ENCODE results near the gene BCS1L.

BCS1L gene

DNA sequence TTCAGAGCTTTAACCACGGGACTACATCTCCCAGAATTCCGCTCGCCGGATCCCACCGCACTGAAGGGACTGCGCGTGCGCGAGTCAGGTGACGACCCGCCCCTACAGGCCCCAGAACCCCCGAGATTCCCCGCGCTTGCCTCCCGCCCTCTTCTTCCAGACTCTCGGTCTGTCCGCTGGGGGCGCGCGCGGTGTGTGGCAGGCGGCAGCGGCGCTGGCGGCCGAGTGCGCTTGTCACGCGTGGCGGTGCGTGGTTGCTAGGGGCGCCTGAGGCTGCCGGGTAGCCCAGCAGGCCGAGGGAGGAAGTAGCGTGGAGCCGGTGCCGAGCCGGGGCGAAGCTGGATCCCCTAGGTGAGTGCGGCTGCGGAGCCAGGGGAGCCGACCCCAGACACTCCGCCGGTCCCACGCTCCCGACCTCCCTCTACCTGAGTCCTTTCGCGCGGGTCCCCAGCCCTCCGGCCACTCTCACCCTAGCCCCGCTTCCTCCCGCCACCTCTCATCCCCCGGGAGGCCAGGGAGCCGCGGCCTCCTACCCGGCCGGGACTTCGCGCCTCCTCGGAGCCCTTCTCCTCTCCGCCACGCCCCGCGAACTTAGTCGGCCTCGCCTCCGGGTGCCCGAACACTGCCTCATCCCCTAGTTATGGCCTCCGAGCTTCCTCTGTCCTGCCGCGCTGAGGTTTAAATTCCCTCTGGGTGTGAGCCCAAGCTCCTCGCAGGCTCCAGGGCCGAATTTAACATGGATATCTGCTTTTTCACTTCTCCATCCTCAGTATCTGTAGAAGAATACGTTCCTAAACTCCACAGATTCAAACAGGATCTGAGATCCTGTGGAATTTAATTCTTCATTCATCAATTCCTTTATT lies 51.4 kb downstream of the BCS1L start, which contains the start of gene TTLL4:
TSS of gene TTLL4 (plus strand) at position 149 of the 863 bp plus-strand sequence. CDS start 26,842 bp downstream, outside the sequence.
- TF ChIP-seq, protein P1, sequence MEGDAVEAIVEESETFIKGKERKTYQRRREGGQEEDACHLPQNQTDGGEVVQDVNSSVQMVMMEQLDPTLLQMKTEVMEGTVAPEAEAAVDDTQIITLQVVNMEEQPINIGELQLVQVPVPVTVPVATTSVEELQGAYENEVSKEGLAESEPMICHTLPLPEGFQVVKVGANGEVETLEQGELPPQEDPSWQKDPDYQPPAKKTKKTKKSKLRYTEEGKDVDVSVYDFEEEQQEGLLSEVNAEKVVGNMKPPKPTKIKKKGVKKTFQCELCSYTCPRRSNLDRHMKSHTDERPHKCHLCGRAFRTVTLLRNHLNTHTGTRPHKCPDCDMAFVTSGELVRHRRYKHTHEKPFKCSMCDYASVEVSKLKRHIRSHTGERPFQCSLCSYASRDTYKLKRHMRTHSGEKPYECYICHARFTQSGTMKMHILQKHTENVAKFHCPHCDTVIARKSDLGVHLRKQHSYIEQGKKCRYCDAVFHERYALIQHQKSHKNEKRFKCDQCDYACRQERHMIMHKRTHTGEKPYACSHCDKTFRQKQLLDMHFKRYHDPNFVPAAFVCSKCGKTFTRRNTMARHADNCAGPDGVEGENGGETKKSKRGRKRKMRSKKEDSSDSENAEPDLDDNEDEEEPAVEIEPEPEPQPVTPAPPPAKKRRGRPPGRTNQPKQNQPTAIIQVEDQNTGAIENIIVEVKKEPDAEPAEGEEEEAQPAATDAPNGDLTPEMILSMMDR (IDR thresholded peaks at IDR 0.05; ENCODE audit: low read depth, low read length): peak; percentile 50
- peak within 1 kb of the TSS; percentile 96 to 98 for H3K4me3 ChIP-seq (replicated peaks in 1 of 2; ENCODE audit: low read depth in 2 of 2, low read length in 2 of 2)
- DNase-seq (ENCODE audit: low read depth in 2 of 2): peak; percentile 97 to 98

DNA sequence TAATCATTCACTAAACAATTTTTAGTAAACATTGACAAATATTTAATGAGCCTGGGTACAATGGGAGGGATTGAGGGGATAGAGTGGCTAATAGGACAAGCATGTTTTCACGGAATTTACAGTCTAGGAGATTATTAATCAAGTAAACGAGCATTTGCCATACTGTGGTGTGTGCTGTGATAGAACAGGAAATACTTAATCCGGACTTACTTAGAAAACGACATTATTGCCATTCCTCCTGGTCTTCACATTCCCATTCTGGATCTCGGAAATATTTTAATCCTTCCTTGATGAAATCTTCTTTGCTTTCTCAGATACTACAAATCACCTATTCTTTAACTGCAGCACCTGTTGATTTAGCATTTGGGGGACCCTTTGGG lies 52.1 kb downstream of the BCS1L start:
- peak overlapping the region; percentile 96 to 98 for H3K4me3 ChIP-seq (replicated peaks in 1 of 2; ENCODE audit: low read depth in 2 of 2, low read length in 2 of 2)
- TF ChIP-seq, protein P1 (IDR thresholded peaks at IDR 0.05; ENCODE audit: low read depth, low read length): no peak
- DNase-seq (ENCODE audit: low read depth in 2 of 2): peak; percentile 13 to 35

Measured in cardiac fibroblast (primary cell).